ENCODE measurements around the gene GALNT2. TPM values are rescaled to one million over a fixed set of nuclear protein-coding genes. Genes with fewer than 3 reads are reported as not detected.
A peak's percentile ranks its signal among the peaks of the same experiment; 100 is the strongest.

Gene GALNT2
- total RNA-seq, 1 donor from 2014 or later: 36.0 TPM

DNA sequence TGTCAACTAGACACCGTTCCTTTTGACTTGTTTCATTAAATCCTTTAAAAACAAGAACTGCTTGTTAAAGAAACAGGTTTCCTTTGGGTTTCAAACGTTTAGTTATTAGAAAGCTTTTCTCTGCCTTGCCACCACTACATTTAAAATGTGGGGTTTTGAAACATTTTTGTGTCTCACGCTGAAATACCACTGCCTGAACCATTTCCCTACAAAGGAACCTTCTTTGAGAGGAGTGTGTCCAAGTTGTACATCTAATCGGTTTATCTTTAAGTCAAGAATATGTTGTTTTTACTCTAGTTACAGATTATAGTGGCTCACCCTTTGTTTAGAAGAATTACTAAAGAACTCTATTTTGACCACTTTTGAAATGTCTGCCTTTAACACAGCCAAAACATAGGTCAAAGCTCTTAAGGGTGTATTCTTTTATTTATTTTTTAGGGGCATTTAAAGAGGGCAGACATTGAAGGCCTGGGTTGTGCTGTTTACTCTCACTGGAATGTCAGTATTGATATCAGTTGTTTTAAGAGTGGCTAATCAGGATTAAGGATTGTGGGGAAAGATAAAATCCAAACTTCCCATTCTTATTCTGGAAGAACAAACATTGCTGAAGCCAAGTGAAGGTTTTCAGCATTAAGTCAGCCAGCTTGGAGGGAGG, 143.4 kb downstream of the GALNT2 start:
- Histone ChIP-seq H3K9me3 (ENCODE audit: control insufficient read depth in 3 of 3, low read length in 3 of 3) (no peaks in the 10 kb centered on the region), H3K4me1 (ENCODE audit: control insufficient read depth in 3 of 3, insufficient read depth in 3 of 3, low read length in 3 of 3) (peaks cover 65 to 83% (median 73%) of the 10 kb centered on the region in 3 donors), H3K27me3 (ENCODE audit: control insufficient read depth in 3 of 3, insufficient read depth in 3 of 3, low read length in 3 of 3) (no peaks in the 10 kb centered on the region), H3K4me3 (ENCODE audit: low read length in 3 of 3) (no peak overlapping the region), H3K36me3 (ENCODE audit: control insufficient read depth in 3 of 3, insufficient read depth in 3 of 3, low read length in 3 of 3) (no peaks in the 10 kb centered on the region), H3K9ac (ENCODE audit: low read depth in 1 of 3, low read length in 3 of 3) (peak overlapping the region in 1 of 3 donors; percentile 19), H3K27ac (ENCODE audit: low read depth, low read length) (peak overlapping the region; percentile 90)

DNA sequence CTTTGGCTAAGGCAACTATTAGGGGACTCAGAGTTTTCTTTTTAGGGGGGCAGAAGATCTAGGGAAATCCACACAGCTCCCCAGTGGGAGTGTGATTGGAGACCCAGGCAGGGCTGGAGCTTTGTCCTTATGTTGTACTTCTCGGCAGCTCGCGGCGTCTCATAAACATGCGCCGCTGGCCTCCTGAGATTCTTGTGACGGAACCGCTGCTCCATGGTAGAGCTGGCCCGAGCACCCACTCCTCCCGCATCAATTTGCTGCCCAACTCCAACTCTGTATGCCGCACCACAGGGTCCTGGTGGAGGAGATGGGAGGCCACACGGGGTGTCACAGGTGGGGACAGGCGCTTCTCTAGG, 143.9 kb downstream of the GALNT2 start:
- Histone ChIP-seq H3K27ac (ENCODE audit: low read depth, low read length) (peak overlapping the region; percentile 90), H3K9ac (ENCODE audit: low read depth in 1 of 3, low read length in 3 of 3) (peak overlapping the region in 2 of 3 donors; percentile 6 to 36), H3K27me3 (ENCODE audit: control insufficient read depth in 3 of 3, insufficient read depth in 3 of 3, low read length in 3 of 3) (no peaks in the 10 kb centered on the region), H3K4me1 (ENCODE audit: control insufficient read depth in 3 of 3, insufficient read depth in 3 of 3, low read length in 3 of 3) (peaks cover 65 to 83% (median 73%) of the 10 kb centered on the region in 3 donors), H3K9me3 (ENCODE audit: control insufficient read depth in 3 of 3, low read length in 3 of 3) (no peaks in the 10 kb centered on the region), H3K36me3 (ENCODE audit: control insufficient read depth in 3 of 3, insufficient read depth in 3 of 3, low read length in 3 of 3) (no peaks in the 10 kb centered on the region), H3K4me3 (ENCODE audit: low read length in 3 of 3) (no peak overlapping the region)

DNA sequence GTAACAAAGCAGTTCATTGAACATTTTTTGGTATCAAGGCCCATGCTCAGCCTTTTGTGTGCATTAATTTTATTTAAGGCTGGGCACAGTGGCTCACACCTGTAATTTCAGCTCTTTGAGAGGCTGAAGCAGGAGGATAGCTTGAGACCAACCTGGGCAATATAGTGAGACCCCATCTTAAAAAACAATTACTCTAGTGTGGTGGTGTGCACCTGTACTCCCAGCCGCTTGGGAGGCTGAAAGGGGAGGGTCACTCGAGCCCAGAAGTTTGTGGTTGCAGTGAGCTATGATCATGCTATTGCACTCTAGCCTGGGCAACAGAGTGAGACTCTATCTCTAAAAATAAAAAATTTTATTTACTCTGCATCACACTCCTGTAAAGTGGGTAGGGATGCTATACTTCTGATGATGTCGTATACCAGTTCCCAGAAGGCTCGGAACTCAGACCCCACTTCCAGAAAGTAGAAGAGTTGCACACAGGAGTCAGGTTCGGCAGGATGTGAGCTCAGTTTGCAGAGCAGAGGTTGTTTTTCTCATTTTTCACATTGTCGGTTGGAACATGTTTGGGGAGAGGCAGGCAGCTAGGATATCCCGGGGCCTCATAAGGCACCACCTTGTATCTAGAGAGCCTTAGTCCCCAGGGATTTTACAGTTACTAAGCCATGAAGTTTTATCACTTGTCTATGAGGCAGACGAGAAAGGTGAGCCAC, 144.6 kb downstream of the GALNT2 start:
- H3K9me3 ChIP-seq (ENCODE audit: control insufficient read depth in 3 of 3, low read length in 3 of 3): no peaks in the 10 kb centered on the region
- no peaks in the 10 kb centered on the region for H3K36me3 ChIP-seq (ENCODE audit: control insufficient read depth in 3 of 3, insufficient read depth in 3 of 3, low read length in 3 of 3)
- H3K27me3 ChIP-seq (ENCODE audit: control insufficient read depth in 3 of 3, insufficient read depth in 3 of 3, low read length in 3 of 3): no peaks in the 10 kb centered on the region
- peaks cover 59 to 83% (median 67%) of the 10 kb centered on the region in 3 donors for H3K4me1 ChIP-seq (ENCODE audit: control insufficient read depth in 3 of 3, insufficient read depth in 3 of 3, low read length in 3 of 3)
- peak overlapping the region; percentile 90 for H3K27ac ChIP-seq (ENCODE audit: low read depth, low read length)
- peak overlapping the region in 1 of 3 donors; percentile 6 for H3K9ac ChIP-seq (ENCODE audit: low read depth in 1 of 3, low read length in 3 of 3)
- no peak overlapping the region for H3K4me3 ChIP-seq (ENCODE audit: low read length in 3 of 3)

- Histone ChIP-seq H3K9me3 (ENCODE audit: control insufficient read depth in 3 of 3, low read length in 3 of 3) (no peaks in the 10 kb centered on the region), H3K4me3 (ENCODE audit: low read length in 3 of 3) (peak overlapping the region in 1 of 3 donors; percentile 28), H3K36me3 (ENCODE audit: control insufficient read depth in 3 of 3, insufficient read depth in 3 of 3, low read length in 3 of 3) (no peaks in the 10 kb centered on the region), H3K9ac (ENCODE audit: low read depth in 1 of 3, low read length in 3 of 3) (no peak overlapping the region), H3K27me3 (ENCODE audit: control insufficient read depth in 3 of 3, insufficient read depth in 3 of 3, low read length in 3 of 3) (no peaks in the 10 kb centered on the region), H3K27ac (ENCODE audit: low read depth, low read length) (peak overlapping the region; percentile 50), H3K4me1 (ENCODE audit: control insufficient read depth in 3 of 3, insufficient read depth in 3 of 3, low read length in 3 of 3) (peaks cover 51 to 80% (median 60%) of the 10 kb centered on the region in 3 donors)
These were observed 145.4 kb downstream of the GALNT2 start for GRCh38 chr1:230212405-230212936.

DNA sequence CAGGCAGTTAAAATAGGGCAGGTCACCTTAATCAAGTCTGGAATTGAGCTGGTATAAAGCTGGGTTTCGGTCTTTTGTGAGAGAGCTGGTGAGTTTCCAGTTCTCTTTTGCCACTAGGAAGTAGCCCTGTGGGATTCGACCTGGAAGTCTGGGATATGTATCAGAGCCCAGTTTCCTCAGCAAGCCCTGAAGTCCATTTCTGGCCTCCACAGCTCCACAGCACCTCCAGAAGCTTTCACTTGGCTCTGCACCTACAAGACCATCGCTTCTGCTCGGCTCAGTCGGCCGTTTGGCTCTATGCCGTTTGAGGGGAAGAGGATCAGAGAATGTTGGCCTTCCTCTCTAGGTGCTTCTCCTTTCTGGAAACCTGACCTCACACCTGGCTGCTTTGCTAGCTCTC, 148.0 kb downstream of the GALNT2 start:
- Histone ChIP-seq H3K36me3 (ENCODE audit: control insufficient read depth in 3 of 3, insufficient read depth in 3 of 3, low read length in 3 of 3) (no peaks in the 10 kb centered on the region), H3K4me1 (ENCODE audit: control insufficient read depth in 3 of 3, insufficient read depth in 3 of 3, low read length in 3 of 3) (peaks cover 37 to 74% (median 56%) of the 10 kb centered on the region in 3 donors), H3K27me3 (ENCODE audit: control insufficient read depth in 3 of 3, insufficient read depth in 3 of 3, low read length in 3 of 3) (no peaks in the 10 kb centered on the region), H3K9ac (ENCODE audit: low read depth in 1 of 3, low read length in 3 of 3) (peak overlapping the region; percentile 25 to 66 (median 30)), H3K27ac (ENCODE audit: low read depth, low read length) (peak overlapping the region; percentile 77), H3K4me3 (ENCODE audit: low read length in 3 of 3) (peak overlapping the region; percentile 16 to 39 (median 24)), H3K9me3 (ENCODE audit: control insufficient read depth in 3 of 3, low read length in 3 of 3) (no peaks in the 10 kb centered on the region)

DNA sequence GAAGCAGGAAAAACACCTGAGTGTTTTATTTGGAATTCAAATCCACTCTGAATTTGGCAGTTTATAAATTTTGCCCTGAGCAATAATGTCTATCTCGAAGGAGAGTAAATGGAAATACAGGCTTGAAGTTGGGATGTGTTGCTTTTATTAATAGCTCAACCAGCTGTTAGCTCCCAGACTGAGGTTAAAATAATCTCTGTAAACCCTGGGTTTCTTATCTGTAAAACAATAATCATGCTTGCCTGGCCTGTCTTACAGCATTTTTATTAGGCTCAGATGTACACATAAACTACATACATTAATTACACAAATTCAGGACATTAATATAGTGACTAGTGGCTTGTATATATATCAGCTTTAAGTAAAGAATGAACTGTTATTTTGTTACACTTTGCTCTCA, 148.5 kb downstream of the GALNT2 start:
- peak overlapping the region; percentile 16 to 39 (median 24) for H3K4me3 ChIP-seq (ENCODE audit: low read length in 3 of 3)
- H3K9ac ChIP-seq (ENCODE audit: low read depth in 1 of 3, low read length in 3 of 3): peak overlapping the region in 2 of 3 donors; percentile 25 to 66
- H3K27me3 ChIP-seq (ENCODE audit: control insufficient read depth in 3 of 3, insufficient read depth in 3 of 3, low read length in 3 of 3): no peaks in the 10 kb centered on the region
- H3K36me3 ChIP-seq (ENCODE audit: control insufficient read depth in 3 of 3, insufficient read depth in 3 of 3, low read length in 3 of 3): no peaks in the 10 kb centered on the region
- H3K9me3 ChIP-seq (ENCODE audit: control insufficient read depth in 3 of 3, low read length in 3 of 3): no peaks in the 10 kb centered on the region
- H3K4me1 ChIP-seq (ENCODE audit: control insufficient read depth in 3 of 3, insufficient read depth in 3 of 3, low read length in 3 of 3): peaks cover 41 to 79% (median 55%) of the 10 kb centered on the region in 3 donors
- H3K27ac ChIP-seq (ENCODE audit: low read depth, low read length): peak overlapping the region; percentile 77

GRCh38 chr1:230216896-230217295, 149.9 kb downstream of the GALNT2 start:
- no peaks in the 10 kb centered on the region for H3K36me3 ChIP-seq (ENCODE audit: control insufficient read depth in 3 of 3, insufficient read depth in 3 of 3, low read length in 3 of 3)
- no peaks in the 10 kb centered on the region for H3K27me3 ChIP-seq (ENCODE audit: control insufficient read depth in 3 of 3, insufficient read depth in 3 of 3, low read length in 3 of 3)
- no peaks in the 10 kb centered on the region for H3K9me3 ChIP-seq (ENCODE audit: control insufficient read depth in 3 of 3, low read length in 3 of 3)
- H3K9ac ChIP-seq (ENCODE audit: low read depth in 1 of 3, low read length in 3 of 3): no peak overlapping the region
- peaks cover 40 to 71% (median 47%) of the 10 kb centered on the region in 3 donors for H3K4me1 ChIP-seq (ENCODE audit: control insufficient read depth in 3 of 3, insufficient read depth in 3 of 3, low read length in 3 of 3)
- H3K4me3 ChIP-seq (ENCODE audit: low read length in 3 of 3): no peak overlapping the region
- peak overlapping the region; percentile 77 for H3K27ac ChIP-seq (ENCODE audit: low read depth, low read length)

DNA sequence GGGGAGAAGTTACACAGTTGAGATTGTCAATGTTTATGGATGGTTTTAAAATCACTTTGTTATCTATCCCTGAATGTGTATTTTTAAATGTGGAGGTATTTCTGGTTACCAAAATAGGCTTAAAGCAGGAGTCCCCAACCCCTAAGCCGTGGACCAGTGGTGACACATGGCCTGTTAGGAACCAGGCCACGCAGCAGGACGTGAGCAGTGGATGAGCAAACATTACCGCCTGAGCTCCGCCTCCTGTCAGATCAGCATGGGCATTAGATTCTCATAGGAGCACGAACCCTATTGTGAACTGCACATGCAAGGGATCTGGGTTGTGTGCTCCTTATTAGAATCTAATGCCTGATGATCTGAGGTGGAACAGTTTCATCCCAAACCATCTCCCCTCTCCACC, 151.6 kb downstream of the GALNT2 start:
- H3K9ac ChIP-seq (ENCODE audit: low read depth in 1 of 3, low read length in 3 of 3): no peak overlapping the region
- H3K4me1 ChIP-seq (ENCODE audit: control insufficient read depth in 3 of 3, insufficient read depth in 3 of 3, low read length in 3 of 3): peaks cover 37 to 60% (median 41%) of the 10 kb centered on the region in 3 donors

DNA sequence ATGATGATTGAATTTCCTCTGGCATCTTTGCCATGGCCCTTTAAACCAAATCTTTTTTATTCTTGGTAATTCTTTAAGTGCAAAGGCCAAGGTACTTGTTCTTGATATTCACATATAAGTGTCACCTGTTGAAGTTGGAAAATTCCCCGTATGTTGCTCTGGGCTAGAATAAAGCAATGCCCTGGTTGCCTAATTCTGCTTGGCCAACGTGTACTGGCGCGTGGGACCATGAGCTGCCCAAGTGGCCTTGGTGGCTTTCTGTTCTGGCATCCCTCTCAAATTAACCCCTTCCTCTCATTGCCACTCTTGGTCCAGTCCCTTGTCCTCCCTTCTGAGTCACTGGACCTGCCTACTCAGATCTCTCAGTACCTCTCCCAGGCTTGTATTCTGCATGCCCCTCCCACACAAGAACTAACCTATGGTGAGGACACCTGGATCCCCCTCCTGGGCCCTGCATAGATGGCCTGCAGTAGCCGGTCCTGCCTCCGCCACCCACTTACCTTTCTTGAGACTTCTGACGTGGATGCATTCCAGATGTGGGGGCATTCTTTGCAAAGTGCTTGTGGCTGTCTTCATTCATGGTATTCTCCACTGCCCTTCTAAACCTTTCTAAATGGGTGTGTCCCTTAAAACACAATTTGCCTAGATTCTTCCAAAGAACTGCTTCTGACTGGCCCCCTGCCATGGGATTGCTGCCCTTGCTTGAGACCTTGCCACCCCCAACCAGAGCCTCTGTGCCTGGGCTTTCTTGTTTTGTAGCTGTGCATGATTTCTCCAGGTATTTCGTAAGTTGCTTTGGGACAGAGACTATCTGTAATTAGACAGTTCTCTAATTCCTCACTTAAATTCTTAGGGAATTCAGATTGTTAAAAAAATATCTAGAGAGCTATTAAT, 152.4 kb downstream of the GALNT2 start:
- H3K27me3 ChIP-seq (ENCODE audit: control insufficient read depth in 3 of 3, insufficient read depth in 3 of 3, low read length in 3 of 3): no peaks in the 10 kb centered on the region
- no peaks in the 10 kb centered on the region for H3K36me3 ChIP-seq (ENCODE audit: control insufficient read depth in 3 of 3, insufficient read depth in 3 of 3, low read length in 3 of 3)
- no peak overlapping the region for H3K4me3 ChIP-seq (ENCODE audit: low read length in 3 of 3)
- H3K9me3 ChIP-seq (ENCODE audit: control insufficient read depth in 3 of 3, low read length in 3 of 3): no peaks in the 10 kb centered on the region
- peaks cover 39 to 64% (median 41%) of the 10 kb centered on the region in 3 donors for H3K4me1 ChIP-seq (ENCODE audit: control insufficient read depth in 3 of 3, insufficient read depth in 3 of 3, low read length in 3 of 3)
- H3K27ac ChIP-seq (ENCODE audit: low read depth, low read length): peak overlapping the region; percentile 12
- H3K9ac ChIP-seq (ENCODE audit: low read depth in 1 of 3, low read length in 3 of 3): no peak overlapping the region

More for the DNA sequence above, 151.6 kb downstream of the GALNT2 start:
- H3K27ac ChIP-seq (ENCODE audit: low read depth, low read length): no peak overlapping the region
- no peaks in the 10 kb centered on the region for H3K9me3 ChIP-seq (ENCODE audit: control insufficient read depth in 3 of 3, low read length in 3 of 3)
- no peaks in the 10 kb centered on the region for H3K36me3 ChIP-seq (ENCODE audit: control insufficient read depth in 3 of 3, insufficient read depth in 3 of 3, low read length in 3 of 3)
- H3K27me3 ChIP-seq (ENCODE audit: control insufficient read depth in 3 of 3, insufficient read depth in 3 of 3, low read length in 3 of 3): no peaks in the 10 kb centered on the region
- H3K4me3 ChIP-seq (ENCODE audit: low read length in 3 of 3): no peak overlapping the region

Measured in skeletal muscle tissue (tissue), 4 donors.